ENCODE data around the gene MBD5.

MBD5 gene

GRCh38 chr2:148022882-148023281, 2.0 kb downstream of the MBD5 start:
- no peak for DNase-seq (ENCODE audit: low read depth, low spot score)

- no peak for DNase-seq (ENCODE audit: low read depth, low spot score)
Observed at GRCh38 chr2:148023861-148024260, 3.0 kb downstream of the MBD5 start.

GRCh38 chr2:148026573-148026972, 5.7 kb downstream of the MBD5 start:
- DNase-seq (ENCODE audit: low read depth, low spot score) = no peak

- DNase-seq (ENCODE audit: low read depth, low spot score) = no peak
Observed at GRCh38 chr2:148027822-148028221, 6.9 kb downstream of the MBD5 start.

- no peak for DNase-seq (ENCODE audit: low read depth, low spot score)
Observed at GRCh38 chr2:148028781-148029180, 7.9 kb downstream of the MBD5 start.

DNA sequence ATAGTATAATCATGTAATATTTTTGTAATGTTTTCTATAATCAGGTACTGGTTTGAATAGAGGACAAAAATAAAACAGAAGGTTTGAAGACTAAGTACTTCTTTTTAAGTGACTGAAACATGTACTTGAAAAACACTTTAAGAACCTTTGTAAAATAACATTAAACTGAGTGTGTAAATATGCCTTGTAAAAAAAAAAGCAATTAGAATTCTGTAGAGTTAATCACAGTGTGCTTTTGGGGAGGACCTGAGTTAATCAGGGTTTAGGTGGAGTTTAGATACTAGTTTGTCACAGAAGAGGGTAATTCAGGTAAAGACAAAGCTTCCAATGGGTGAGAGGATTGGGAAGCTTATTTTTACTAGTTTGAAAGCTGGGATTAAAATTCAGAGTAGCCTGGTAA, 10.3 kb downstream of the MBD5 start:
- DNase-seq (ENCODE audit: low read depth, low spot score) = no peak

GRCh38 chr2:148032215-148032614, 11.3 kb downstream of the MBD5 start:
- no peak for DNase-seq (ENCODE audit: low read depth, low spot score)

DNA sequence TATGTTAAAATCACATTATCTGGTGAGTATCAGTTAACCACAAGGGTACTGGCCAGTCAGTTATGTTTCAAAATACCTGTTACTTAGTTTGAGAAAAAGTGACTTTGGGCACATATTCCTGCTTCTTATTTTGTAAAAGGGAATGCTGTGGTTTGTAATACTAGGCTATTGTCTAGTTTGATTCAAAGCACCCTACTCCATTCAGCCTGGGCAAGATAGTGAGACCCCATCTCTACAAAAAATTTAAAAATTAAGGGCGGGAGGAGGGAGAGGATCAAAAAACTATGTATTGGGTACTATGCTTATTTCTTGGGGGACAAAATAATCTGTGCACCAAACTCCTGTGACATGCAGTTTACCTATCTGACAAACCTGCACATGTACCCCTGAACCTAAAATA, 18.9 kb downstream of the MBD5 start:
- no peak for DNase-seq (ENCODE audit: low read depth, low spot score)

DNA sequence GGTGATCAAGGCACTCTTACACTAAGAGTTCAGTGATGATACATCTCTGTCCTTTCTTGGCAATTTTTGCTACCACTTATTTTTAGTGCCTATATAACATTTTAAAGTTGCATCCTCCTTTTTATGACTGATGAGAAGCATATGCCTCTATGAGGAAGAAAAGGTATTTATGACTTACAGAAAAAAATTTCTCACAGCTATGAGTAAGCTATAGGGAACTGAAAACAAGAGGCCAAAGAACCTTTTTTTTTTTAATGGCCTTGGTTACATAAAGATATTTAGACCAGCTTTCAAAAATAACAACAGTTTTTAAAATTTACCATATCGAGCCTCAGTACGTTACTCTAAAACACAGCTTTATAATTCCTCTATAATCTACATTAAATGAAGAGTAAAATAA, 21.3 kb downstream of the MBD5 start:
- DNase-seq (ENCODE audit: low read depth, low spot score) = no peak

DNA sequence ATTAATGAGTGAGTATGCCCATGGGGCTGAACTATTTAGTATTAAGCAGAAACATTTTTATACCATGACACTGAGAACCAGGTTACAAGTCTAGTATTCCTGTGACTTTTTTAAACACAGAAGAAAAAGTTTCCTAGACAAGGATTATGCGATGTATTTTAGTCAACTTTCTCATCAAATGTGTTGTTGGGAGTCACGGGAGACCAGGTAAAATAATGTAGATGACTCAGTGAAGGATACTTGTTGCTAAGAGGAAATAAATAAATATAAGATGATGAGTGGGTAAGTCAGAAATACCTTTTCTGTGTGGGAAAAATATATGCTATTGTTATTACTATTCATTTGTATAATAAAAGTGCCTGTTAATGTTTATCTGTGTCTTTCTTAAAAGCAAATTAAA, 23.4 kb downstream of the MBD5 start:
- no peak for DNase-seq (ENCODE audit: low read depth, low spot score)

DNA sequence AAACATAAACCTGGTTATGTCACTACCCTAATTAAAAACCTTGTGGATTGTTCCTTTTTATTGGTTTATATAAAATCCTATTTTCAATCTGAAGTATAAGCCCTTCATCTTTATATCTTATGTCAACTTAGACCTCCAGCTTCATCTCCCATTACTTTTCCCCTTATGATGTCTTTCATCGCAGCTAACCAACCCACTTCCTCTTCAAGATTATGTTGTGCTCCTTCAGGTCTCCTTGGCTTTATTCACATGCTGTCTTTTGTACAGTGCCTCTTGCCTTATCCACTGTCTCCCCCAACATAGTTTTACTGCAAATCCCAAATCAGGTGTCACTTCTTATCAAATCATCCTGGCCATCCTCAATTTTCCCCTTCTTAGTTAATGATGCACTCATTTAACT, 25.9 kb downstream of the MBD5 start:
- no peak for DNase-seq (ENCODE audit: low read depth, low spot score)

DNA sequence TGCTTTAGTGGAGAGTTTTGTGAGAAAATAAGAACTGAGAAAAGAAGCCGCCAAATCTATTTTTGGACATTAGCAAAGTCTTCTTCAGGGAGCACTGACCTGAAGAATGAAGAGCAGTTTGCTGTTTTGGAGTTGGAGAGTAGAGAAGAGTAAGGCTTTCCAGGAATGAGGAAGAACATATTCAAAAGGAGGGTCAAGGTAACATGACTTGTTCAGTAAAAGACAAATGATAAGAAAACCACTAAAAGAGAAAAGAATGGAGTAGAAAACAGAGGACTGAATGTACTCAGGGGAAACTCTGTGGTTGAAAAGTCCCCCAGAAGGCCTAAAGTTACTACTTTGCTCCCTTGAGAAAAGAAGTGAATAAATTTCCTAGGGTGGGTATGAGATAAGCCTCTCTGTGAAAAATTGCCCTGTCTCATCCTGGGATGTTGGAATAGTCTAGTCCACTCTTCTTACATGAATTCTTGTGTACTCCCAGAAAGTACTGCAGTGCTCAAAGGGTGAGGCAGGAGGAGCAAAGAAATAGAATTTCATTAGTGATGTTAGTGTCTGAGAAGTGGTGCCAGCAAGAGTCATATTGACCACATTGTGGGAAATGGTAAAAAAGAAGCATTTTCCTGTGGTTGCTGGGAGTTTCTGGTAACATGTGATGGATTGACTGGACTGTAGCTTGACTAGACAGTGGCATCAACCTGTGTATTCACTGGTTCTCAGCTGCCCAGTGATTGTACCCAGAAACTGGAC, 27.8 kb downstream of the MBD5 start:
- no peak for DNase-seq (ENCODE audit: low read depth, low spot score)

DNA sequence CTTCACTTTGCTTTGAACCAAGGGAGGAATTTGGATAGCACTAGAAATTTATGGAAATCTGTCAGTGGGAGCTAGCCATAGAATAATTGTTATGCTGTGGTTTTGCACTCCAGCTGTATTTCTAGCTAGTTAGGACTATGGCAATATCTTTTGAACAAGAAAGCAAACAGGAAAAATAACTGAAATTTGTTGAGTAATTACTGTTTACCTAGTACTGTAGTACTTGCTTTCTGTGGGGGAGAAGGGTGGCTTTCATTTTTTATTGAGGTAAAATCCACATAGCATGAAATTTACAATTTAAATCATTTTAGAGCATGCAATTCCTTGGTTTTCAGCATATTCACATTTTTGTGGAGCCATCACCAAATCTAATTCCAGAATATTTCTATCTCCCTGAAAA, 28.4 kb downstream of the MBD5 start:
- DNase-seq (ENCODE audit: low read depth, low spot score) = no peak

- DNase-seq (ENCODE audit: low read depth, low spot score) = no peak
Observed at GRCh38 chr2:148052687-148053086, 31.8 kb downstream of the MBD5 start.

- DNase-seq (ENCODE audit: low read depth, low spot score) = no peak
Observed at GRCh38 chr2:148058641-148059040, 37.8 kb downstream of the MBD5 start.

- DNase-seq (ENCODE audit: low read depth, low spot score) = no peak
Observed at GRCh38 chr2:148063633-148064032, 42.7 kb downstream of the MBD5 start.

GRCh38 chr2:148065936-148066335, 45.0 kb downstream of the MBD5 start:
- DNase-seq (ENCODE audit: low read depth, low spot score) = no peak

- DNase-seq (ENCODE audit: low read depth, low spot score) = no peak
Observed at GRCh38 chr2:148067801-148068200, 46.9 kb downstream of the MBD5 start.

DNA sequence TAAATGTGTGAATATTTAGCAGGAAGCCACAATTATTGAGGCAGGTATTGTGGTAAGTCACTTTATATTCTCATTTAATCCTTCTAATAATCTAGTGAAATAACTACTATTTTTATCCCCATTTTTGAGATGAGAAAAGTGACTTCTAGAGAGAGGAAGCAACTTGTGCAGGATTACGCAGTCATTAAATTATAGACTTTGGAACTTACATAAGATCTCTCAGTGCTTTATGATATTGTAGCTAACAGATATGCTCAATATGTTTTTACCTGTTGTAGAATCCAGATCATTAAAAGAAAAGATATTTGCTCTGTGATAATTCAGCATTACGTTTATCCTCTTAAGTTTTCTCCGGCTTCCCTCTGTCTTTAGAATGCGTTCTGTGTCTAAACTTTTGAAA, 50.5 kb downstream of the MBD5 start:
- no peak for DNase-seq (ENCODE audit: low read depth, low spot score)

- DNase-seq (ENCODE audit: low read depth, low spot score) = no peak
Observed at GRCh38 chr2:148096012-148096411, 75.1 kb downstream of the MBD5 start.

- no peak for DNase-seq (ENCODE audit: low read depth, low spot score)
Observed at GRCh38 chr2:148102641-148103040, 81.8 kb downstream of the MBD5 start.

GRCh38 chr2:148103946-148104345, 83.1 kb downstream of the MBD5 start:
- DNase-seq (ENCODE audit: low read depth, low spot score) = no peak

DNA sequence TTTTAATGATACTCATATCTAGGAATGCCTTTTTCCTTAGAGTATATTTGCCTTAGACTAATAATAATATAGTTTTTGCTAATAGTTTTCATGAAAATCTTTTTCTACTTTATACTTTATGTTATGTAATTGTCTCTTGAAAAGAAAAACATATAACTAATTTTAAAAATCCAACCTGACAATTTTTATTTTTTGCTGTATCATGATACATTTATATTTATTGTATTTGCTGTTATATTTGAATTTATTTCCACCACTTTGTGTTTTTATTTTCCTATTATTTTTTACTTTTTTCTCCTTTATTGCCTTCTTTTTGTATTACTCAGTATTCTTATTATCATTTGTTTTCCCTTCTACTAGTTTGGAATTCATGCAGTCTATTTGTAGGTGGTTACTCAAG, 85.4 kb downstream of the MBD5 start:
- DNase-seq (ENCODE audit: low read depth, low spot score) = no peak

GRCh38 chr2:148108385-148108784, 87.5 kb downstream of the MBD5 start:
- no peak for DNase-seq (ENCODE audit: low read depth, low spot score)
